HG03025 (cell line): ENCODE data around the gene NUMB.

Experiments used
- ATAC-seq: cut with Tn5 transposase; IDR thresholded peaks from one replicate; pipeline ENCODE4 v1.9.1; 2021; ENCODE audit warnings: mild to moderate bottlenecking, moderate library complexity; ENCODE audit not compliant: unreplicated experiment, low FRiP score

Gene NUMB

DNA sequence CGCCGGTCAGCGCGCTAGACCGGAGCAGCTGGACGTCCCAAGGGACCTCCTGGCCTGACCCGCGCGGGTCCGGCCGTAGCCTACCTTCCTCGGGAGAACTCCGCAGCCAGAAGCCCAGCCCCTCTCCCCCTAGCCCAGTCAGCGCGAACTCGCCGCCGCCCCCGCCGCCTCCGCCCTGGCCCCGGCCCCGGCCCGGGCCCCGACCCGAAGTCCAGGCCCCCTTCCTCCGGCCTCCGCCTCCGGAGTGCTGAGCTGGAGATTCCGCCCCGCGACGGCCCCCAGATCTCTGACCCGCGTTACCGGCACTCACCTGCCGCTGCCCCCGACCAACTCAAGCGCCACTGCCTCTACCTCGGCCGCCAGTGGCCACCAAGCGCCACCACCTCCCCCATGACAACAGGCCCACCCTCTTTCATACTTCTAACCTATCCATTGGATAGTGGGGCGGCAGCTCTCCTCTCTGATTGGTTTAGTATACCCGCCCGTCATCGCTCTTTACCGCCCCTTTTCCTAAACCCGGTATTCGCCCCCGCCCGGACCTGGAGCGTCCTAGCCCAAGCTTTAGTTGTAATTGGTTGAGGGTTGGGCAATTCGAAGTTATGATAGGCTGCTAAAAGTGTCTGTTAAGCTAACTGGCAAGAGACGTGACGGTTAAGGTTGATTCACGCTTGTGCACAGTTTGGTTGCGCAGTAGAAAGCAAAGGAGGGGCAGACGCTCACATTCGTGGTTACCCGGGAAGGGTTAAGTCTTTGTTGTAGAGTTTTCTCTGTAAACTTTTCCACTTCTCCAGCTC is at the start of gene NUMB:
NUMB (minus strand) TSS at position 364 of the 794 bp plus-strand sequence. CDS start 102,795 bp downstream, outside the sequence.
- peak; percentile 89 for ATAC-seq

DNA sequence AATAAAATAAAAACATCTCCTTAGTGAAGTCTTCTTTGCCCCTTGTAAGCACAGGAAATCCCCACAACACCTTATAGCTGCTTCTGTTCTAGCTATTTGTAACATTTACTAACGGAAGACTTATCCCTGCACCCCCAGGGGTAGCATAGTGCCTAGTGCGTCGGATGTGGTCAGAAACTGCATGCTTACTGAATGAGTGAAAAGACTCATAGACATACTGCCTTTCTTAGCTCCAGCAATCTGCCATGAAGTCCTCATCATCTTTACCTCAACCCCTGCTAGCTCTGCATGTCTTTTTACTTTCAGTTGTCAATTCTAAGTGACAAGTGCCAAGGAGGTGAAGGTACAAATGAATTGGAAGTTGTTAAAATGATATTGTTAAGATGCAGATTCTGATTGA is 45.3 kb upstream of the NUMB start:
- ATAC-seq = no peak

- ATAC-seq = no peak
Observed at GRCh38 chr14:73502017-73502619, 43.8 kb upstream of the NUMB start.

DNA sequence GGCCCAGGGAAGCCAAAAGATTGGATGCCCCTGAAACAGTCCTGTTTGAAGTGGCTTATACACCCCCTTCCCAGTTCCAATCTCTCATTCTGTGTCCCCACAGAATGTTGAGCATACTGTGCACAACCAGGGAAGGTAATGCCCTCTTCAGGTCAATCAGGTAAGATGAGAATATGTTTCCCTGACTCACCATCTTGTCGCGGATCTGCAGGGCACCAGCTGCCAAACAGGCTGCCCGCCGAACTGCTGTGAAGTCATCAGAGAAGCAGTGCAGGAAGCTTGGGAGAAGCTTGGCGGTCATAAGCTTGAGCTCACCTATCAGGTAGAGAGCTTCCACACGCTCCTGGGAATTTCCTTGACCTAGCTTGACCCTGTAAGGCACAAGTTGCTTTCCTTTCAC is 42.0 kb upstream of the NUMB start:
- ATAC-seq = no peak

- no peak for ATAC-seq
Observed at GRCh38 chr14:73494593-73494992, 36.2 kb upstream of the NUMB start.

- ATAC-seq = no peak
Observed at GRCh38 chr14:73492670-73493069, 34.3 kb upstream of the NUMB start.

- ATAC-seq = no peak
Observed at GRCh38 chr14:73492043-73492552, 33.8 kb upstream of the NUMB start.

DNA sequence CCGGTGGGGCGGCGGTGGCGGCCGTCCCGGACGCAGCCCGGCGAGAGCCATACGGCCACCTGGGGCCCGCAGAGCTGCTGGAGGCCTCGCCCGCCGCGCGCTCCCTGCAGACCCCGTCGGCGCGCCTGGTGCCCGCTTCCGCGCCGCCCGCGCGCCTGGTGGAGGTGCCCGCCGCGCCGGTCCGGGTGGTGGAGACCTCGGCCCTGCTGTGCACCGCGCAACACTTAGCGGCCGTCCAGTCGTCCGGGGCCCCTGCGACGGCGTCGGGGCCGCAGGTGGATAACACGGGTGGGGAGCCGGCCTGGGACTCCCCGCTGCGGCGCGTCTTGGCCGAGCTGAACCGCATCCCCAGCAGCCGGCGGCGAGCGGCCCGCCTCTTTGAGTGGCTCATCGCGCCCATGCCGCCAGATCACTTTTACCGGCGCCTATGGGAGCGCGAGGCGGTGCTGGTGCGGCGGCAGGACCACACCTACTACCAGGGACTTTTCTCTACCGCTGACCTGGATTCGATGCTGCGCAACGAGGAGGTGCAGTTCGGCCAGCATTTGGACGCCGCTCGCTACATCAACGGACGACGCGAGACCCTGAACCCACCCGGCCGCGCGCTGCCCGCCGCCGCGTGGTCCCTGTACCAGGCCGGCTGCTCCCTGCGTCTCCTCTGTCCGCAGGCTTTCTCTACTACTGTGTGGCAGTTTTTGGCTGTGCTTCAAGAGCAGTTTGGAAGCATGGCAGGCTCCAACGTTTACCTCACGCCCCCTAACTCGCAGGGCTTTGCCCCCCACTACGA is 33.1 kb upstream of the NUMB start:
- peak; percentile 45 for ATAC-seq

- ATAC-seq = no peak
Observed at GRCh38 chr14:73489481-73490175, 31.3 kb upstream of the NUMB start.

- no peak for ATAC-seq
Observed at GRCh38 chr14:73478684-73479083, 20.3 kb upstream of the NUMB start.

DNA sequence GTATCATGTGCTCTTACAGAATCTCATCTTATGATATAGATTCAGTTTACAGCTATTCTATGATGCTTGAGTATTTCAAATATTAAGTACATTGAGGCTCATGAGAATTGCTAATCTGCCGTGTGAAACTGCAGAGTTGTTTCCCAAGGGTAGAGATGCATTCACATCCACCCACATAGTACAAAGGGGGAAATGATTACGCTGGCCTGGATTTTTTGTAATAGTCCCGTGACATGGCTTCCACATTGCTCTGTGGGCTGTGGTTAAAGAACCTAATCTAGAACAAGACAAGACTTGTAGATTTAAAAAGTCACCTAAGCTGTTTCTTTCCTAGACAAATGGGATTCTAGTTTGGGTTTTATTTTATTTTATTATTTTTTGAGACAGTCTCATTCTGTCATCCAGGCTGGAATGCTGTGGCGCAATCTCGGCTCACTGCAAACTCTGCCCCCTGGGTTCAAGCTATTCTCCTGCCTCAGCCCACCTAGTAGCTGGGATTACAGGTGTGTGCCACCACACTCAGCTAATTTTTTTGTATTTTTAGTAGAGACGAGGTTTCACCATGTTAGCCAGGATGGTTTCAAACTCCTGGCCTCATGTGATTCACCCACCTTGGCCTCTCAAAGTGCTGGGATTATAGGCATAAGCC is 19.4 kb upstream of the NUMB start:
- ATAC-seq = no peak

DNA sequence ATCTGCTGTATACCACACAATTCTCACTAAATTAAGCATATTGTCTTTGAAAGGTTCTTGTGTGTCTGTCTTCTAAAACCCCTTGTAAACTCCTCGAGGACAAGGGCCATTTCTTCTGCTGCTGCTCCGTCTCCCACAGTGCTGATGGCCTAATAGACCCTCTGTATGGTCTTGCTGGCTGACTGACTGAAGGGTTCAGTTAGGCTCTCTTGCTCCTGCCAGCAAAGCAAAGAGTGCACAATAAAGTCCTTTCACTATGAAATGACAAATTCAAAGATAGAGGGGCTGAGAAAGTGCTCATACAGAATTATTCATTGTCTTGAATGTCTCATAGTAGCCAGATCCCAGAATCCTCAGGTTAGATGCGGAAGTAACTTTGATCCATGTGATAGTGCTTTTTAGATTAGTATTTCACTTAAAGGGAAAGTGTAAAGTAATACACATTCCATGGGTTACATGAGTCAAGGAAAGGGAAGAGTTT is 18.1 kb upstream of the NUMB start:
- no peak for ATAC-seq

GRCh38 chr14:73474952-73475351 is 16.6 kb upstream of the NUMB start:
- ATAC-seq = no peak

- ATAC-seq = no peak
Observed at GRCh38 chr14:73472185-73473114, 14.1 kb upstream of the NUMB start.

DNA sequence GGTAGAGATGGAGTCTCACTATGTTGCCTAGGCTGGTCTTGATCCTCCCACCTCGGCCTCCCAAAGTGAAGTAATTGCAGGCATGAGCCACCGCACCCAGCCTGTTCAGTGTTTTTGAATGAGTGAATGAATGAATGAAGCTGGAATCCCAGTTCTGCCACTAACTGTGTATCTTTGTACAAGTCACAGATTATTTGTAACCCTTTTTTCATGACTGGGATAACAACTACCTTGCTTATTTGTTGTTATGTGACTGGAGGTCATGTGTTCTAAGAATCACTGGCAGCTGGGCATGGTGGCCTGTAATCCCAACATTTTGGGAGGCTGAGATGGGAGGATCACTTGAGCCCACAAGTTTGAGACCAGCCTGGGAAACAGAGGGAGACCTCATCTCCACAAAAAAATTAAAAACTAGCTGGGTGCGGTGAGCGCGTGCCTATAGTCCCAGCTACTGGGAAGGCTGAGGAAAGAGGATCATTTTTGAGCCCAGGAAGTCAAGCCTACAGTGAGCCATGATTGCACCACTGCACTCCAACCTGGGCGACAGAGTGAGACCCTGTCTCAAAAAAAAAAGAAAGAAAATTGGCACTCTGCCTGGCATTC is 13.3 kb upstream of the NUMB start:
- no peak for ATAC-seq

- ATAC-seq = no peak
Observed at GRCh38 chr14:73468828-73469375, 10.6 kb upstream of the NUMB start.

DNA sequence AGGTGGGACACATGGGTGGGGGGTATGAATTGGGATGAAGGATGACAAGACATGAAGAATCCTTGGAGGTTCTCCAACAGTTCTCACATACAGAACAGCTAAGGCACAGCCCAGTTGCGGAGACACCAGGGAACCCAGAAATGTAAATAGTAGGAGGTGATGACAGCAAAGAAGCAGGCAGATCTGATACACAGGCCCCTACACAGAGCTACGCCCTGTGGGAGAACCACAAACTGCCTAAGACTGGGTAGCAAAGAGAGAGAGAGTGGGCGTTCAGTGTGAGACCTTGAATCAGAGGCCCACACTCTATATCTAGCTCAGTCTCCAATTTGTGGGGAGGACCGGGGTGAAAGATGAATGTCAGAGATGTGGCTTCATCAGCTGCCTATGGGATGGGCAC is 9.5 kb upstream of the NUMB start:
- ATAC-seq = no peak

GRCh38 chr14:73467377-73467776 is 9.0 kb upstream of the NUMB start:
- ATAC-seq = no peak
